Coronary artery (tissue), 2 donors: ENCODE results near the gene TTR.

Experiments used
- DNase-seq: peaks from one replicate; pipeline ENCODE4 v3.0.0-alpha.2; 2017; ENCODE audit warnings: low spot score
- H3K27ac ChIP-seq, 2 donors: fragments of 200-600 bp; sonication (generic); one replicate each; pipeline ENCODE4 v1.5.1; 2016 to 2019
- H3K4me3 ChIP-seq: fragments of 200-600 bp; sonication (generic); 2 replicates; pipeline ENCODE4 v1.5.1; 2016; ENCODE audit warnings: mild to moderate bottlenecking, moderate library complexity
- TF ChIP-seq, protein P1 (sequence below): fragments of 200-600 bp; sonication (generic); IDR thresholded peaks from one replicate; pipeline ENCODE4 v1.5.1; 2019; ENCODE audit warnings: antibody characterized with exemption

Gene TTR

DNA sequence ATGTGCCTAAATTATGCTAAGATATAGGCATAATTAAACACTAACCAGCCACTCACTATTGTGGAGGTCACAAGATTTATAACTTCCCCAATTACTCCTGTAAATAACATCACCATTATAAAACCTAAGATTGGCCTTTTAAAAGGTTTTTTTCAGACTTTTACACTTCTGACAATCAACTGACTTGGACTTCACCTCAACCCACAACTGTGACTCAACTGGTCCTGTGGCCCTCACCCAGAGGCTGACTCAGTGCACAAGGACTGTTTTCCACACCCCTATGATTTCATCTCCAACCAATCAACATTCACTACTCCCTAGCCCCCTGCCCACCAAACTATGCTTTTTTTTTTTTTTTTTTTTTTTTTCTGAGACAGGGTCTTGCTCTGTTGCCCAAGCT, 11.6 kb downstream of the TTR start:
- no peak overlapping the region for H3K27ac ChIP-seq
- no peak for DNase-seq
- H3K4me3 ChIP-seq: no peak overlapping the region
- TF ChIP-seq, protein P1, sequence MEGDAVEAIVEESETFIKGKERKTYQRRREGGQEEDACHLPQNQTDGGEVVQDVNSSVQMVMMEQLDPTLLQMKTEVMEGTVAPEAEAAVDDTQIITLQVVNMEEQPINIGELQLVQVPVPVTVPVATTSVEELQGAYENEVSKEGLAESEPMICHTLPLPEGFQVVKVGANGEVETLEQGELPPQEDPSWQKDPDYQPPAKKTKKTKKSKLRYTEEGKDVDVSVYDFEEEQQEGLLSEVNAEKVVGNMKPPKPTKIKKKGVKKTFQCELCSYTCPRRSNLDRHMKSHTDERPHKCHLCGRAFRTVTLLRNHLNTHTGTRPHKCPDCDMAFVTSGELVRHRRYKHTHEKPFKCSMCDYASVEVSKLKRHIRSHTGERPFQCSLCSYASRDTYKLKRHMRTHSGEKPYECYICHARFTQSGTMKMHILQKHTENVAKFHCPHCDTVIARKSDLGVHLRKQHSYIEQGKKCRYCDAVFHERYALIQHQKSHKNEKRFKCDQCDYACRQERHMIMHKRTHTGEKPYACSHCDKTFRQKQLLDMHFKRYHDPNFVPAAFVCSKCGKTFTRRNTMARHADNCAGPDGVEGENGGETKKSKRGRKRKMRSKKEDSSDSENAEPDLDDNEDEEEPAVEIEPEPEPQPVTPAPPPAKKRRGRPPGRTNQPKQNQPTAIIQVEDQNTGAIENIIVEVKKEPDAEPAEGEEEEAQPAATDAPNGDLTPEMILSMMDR: no peak

DNA sequence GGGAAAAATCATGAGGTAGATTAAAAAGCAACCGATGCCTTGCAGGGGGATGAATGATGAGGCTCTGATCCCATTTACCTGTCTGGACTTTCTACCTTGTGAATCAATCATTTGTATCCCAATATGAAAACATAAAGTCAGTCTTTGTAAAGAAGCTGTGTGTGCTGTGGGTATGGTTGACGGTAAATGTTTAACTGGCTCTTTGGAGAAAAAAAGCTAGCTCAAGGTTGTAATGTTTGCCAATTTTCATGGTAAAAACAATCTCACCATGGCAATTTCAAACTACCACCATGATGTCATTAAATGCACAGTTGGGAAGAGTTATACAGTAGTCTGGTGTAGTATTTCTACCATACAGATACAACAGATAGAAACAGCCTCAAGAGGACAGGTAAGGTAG, 14.6 kb downstream of the TTR start:
- TF ChIP-seq, protein P1: no peak
- Histone ChIP-seq H3K4me3 (no peak overlapping the region), H3K27ac (no peak overlapping the region)
- no peak for DNase-seq

DNA sequence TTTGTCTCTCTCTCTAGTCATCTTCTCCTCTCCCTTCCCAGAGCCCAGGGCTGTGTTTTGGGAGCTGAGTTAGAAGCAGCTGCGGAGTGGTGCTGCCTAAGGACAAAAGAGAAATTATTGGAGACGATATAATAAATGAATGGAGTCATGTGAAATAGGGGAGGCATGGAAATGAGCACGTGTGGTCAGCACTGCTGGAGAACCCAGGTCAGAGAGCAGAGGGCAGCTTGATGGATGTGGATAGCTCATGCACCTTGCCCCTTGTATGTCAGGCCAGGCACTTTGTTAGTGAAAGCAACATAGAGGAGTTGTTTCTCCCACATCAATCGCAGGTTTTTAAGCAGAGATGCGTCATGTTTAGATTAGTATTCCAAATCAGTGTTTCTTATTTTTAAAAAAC, 15.7 kb downstream of the TTR start:
- H3K4me3 ChIP-seq: no peak overlapping the region
- no peak overlapping the region for H3K27ac ChIP-seq
- TF ChIP-seq, protein P1: no peak
- no peak for DNase-seq

DNA sequence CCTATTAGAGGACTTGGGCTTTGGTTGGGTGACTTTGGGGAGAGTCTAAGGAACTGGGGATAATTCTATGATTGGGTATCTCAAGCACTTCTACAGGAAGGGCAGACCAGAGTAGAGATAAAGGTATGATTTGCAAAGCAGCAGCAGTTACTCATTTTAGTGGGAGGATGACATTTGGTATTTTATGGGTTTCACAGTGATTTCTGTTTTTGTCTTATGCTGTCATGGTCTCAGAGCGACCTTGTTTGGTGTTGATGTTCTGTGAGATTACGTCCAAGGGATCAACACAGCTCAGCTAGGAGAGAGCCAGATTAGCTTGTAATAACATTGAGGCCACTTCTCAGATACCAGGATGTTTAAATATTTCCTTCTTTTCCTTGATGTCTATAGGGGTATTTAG, 18.2 kb downstream of the TTR start:
- TF ChIP-seq, protein P1: no peak
- no peak overlapping the region for H3K27ac ChIP-seq
- no peak for DNase-seq
- no peak overlapping the region for H3K4me3 ChIP-seq

DNA sequence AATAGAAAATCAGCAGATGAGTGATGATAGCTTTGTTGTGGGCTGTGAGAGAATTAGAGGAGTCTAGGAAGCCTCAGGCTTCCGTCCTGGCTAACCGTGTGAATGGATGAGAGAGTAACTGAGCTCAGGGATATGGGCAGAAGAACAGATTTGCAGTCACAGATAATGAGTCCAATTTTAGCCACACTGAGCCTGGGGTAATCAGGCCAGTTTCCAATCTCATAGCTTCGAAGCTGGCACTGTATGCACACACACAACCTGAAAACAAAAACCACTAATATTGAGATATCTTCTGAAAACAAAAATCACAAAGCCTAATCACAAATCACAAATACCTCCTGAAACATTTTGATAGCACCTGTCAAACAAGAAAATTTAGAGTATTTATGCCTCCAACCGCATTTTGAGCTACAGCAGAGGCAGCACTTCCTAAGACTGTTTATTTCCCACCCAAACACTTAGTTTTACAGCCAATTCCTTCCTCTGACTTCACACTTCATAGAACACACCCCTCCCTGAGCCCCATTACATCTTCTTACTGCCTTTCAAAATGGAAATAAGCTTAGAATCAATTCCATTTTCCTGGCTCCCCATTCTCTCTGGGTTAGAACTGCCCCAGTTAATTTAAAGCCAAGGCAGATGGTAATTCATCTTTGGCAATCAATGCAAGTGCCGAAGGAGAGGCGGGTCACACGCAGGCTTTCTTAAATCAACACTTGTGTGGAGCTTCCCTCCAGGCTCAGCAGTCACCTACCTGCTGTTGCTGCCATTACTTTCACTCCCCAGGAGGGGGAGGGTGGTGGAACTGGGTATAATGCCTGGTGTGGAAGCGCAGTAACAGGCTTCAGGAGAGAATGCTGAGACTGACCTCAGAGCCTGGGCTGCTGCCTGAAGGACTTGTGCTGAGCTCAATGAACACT, 18.9 kb downstream of the TTR start:
- no peak for DNase-seq
- TF ChIP-seq, protein P1: no peak
- no peak overlapping the region for H3K4me3 ChIP-seq
- H3K27ac ChIP-seq: no peak overlapping the region

DNA sequence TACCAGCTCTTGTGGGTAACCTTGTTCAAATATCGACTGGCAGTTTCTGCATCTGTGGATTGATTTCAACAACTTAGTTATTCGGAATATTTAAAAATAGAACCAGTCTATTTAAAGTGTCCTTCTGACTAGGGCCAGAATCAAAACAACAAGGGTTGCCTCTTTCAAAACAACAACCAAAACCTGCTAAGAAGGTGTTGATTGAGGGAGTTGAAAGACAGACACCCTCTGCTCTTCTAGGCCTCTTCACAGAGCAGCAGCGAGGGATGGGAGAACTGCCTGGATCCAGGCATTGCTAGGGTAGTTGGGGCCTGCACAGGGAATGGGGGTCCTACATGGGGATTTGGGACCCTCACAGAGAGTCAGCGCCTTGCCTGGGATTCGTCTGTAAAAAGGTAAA, 19.8 kb downstream of the TTR start:
- Histone ChIP-seq H3K4me3 (no peak overlapping the region), H3K27ac (no peak overlapping the region)
- TF ChIP-seq, protein P1: no peak
- no peak for DNase-seq

DNA sequence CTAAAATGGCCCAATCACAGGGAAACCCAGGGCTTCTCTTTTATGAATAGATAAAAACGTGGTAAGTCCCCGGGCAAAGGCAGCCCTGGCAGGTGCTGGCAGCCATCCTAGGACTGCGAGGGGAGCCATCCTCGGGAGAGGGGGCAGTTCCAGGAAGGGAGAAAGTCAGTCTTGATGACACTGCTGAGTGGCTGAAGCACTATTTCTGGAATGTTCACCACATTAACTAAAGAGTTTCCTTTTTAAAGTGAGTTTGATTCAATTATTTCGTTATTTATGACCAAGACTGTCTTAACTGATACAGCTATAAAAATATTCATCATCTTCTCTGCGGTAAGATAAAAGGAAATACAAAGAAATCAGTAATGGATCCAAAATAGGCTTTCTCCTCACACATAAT, 20.4 kb downstream of the TTR start:
- no peak overlapping the region for H3K27ac ChIP-seq
- TF ChIP-seq, protein P1: no peak
- DNase-seq: no peak
- no peak overlapping the region for H3K4me3 ChIP-seq
